ENCODE measurements around the gene CDC25B. TPM values are rescaled to one million over a fixed set of nuclear protein-coding genes. Genes with fewer than 3 reads are reported as not detected.
A peak's percentile ranks its signal among the peaks of the same experiment; 100 is the strongest.

Gene CDC25B
- total and polyA plus RNA-seq, 2 of the 8 experiments (the other 6 are each of a cell fraction or from before 2014, with no cell fraction given) = 21.7 to 31.2 TPM

- H3K27ac ChIP-seq (ENCODE audit: low read depth, low read length) = peak overlapping the region; percentile 16; the same call in 1 of the 2 replicates
- TF ChIP-seq BRCA1 (IDR thresholded peaks at IDR 0.05; ENCODE audit: low read depth, low read length) = no peak
- no peak for TF ChIP-seq GTF2F1 (IDR thresholded peaks at IDR 0.05; ENCODE audit: borderline replicate concordance, low read depth, low read length)
- TF ChIP-seq TEAD4 (IDR thresholded peaks at IDR 0.05; ENCODE audit: low read depth, low read length) = no peak
- TF ChIP-seq CBX5 (IDR thresholded peaks at IDR 0.05; ENCODE audit: low read depth, low read length) = no peak
- no peak for TF ChIP-seq TAF7 (optimal IDR thresholded peaks at IDR 0.05; ENCODE audit: borderline replicate concordance, low read depth, low read length)
- TF ChIP-seq SIN3A (conservative IDR thresholded peaks at IDR 0.05 in 1 of 2, IDR thresholded peaks at IDR 0.05 in 1 of 2; ENCODE audit: low read depth in 1 of 2, low read length in 2 of 2) = no peak
- TF ChIP-seq POLR2A (IDR thresholded peaks at IDR 0.05; ENCODE audit: control extremely low read depth in 1 of 2, low read depth in 2 of 2, low read length in 2 of 2) = no peak
- TF ChIP-seq POLR2AphosphoS5 (IDR thresholded peaks at IDR 0.05; ENCODE audit: low read depth, low read length) = no peak
- POLR2A ChIA-PET (ENCODE audit: partially characterized antibody) = interaction anchor here (1.1 to 2.9 kb wide), 11 partner anchors 9 to 124 kb away, joined by 3 to 29 read pairs (median 9); partner anchors contain the start of genes AP5S1, CENPB, PANK2 and SPEF1
Measured at GRCh38 chr20:3798908-3799248, 2.8 kb downstream of the CDC25B start.

More at GRCh38 chr20:3798908-3799248, 2.8 kb downstream of the CDC25B start:
- H3K27me3 ChIP-seq (replicated peaks in 1 of 4; ENCODE audit: control insufficient read depth in 3 of 4, extremely low read depth in 1 of 4, insufficient read depth in 3 of 4, low read length in 3 of 4) = peaks cover 0 to 3% (median 0%) of the 10 kb centered on the region in 4 experiments; a peak in 1 of 7 replicates
- H2AFZ ChIP-seq (ENCODE audit: low read length) = no peak overlapping the region
- H3K23me2 ChIP-seq (ENCODE audit: low read depth, low read length) = peaks cover 9% of the 10 kb centered on the region; the same call in 1 of the 2 replicates
- H4K5ac ChIP-seq (ENCODE audit: insufficient read length, low read depth, low read length) = no peak overlapping the region
- H2BK120ac ChIP-seq (replicated peaks; ENCODE audit: low read depth, low read length) = peak overlapping the region; percentile 60
- H3K9me3 ChIP-seq (ENCODE audit: insufficient read depth in 2 of 2, low read depth in 1 of 2, low read length in 1 of 2) = no peaks in the 10 kb centered on the region
- H3K18ac ChIP-seq (ENCODE audit: extremely low read depth, low read length) = peak overlapping the region; percentile 81; the same call in 1 of the 2 replicates
- peak overlapping the region; percentile 97; the same call in 1 of the 2 replicates for H2BK15ac ChIP-seq (ENCODE audit: low read length)
- peak overlapping the region; percentile 52 to 82; a peak in 2 of 4 replicates for H3K4me2 ChIP-seq (ENCODE audit: insufficient read depth in 1 of 2, low read depth in 2 of 2, low read length in 2 of 2)
- H3K14ac ChIP-seq (ENCODE audit: insufficient read length) = no peak overlapping the region
- H2BK5ac ChIP-seq (ENCODE audit: low read depth, low read length) = peak overlapping the region; percentile 83; the same call in 1 of the 2 replicates
- DNase-seq (ENCODE audit: low read depth in 1 of 2, low spot score in 2 of 2) = no peak
- H4K20me1 ChIP-seq (replicated peaks in 1 of 2; ENCODE audit: control insufficient read depth in 1 of 2, insufficient read depth in 2 of 2, low read length in 2 of 2) = peaks cover 3% of the 10 kb centered on the region in 2 experiments
- CTCF ChIA-PET (ENCODE audit: partially characterized antibody) = interaction anchor here (1.8 to 3.7 kb wide), 2 partner anchors 12 to 102 kb away, joined by 4 to 29 read pairs; partner anchors contain the start of gene CENPB
- FAIRE-seq = no peak
- no peak overlapping the region for H3K23ac ChIP-seq (ENCODE audit: insufficient read length)
- H2BK12ac ChIP-seq (ENCODE audit: low read depth, low read length) = peak overlapping the region; percentile 80
- H3K4me1 ChIP-seq (replicated peaks in 1 of 4; ENCODE audit: control insufficient read depth in 3 of 4, insufficient read depth in 4 of 4, low read length in 3 of 4) = peaks cover 5 to 35% (median 28%) of the 10 kb centered on the region in 4 experiments
- H3K4me3 ChIP-seq (ENCODE audit: extremely low read depth in 1 of 4, insufficient read depth in 2 of 4, low read depth in 3 of 4, low read length in 4 of 4) = peak overlapping the region in 1 of 4 experiments; percentile 42; a peak in 1 of 8 replicates
- H4K8ac ChIP-seq (ENCODE audit: extremely low read depth, insufficient read depth, low read length) = no peak overlapping the region
- peak overlapping the region; percentile 55; the same call in 1 of the 2 replicates for H2BK20ac ChIP-seq (ENCODE audit: low read length)
- no peaks in the 10 kb centered on the region; a peak in 1 of 4 replicates for H3K79me2 ChIP-seq (ENCODE audit: control insufficient read depth in 1 of 2, insufficient read depth in 2 of 2, low read length in 2 of 2)
- H3K36me3 ChIP-seq (ENCODE audit: control insufficient read depth in 2 of 4, insufficient read depth in 4 of 4, low read length in 3 of 4) = peaks cover 4 to 27% (median 24%) of the 10 kb centered on the region in 4 experiments
- no peaks in the 10 kb centered on the region; the same call in 1 of the 2 replicates for H3K79me1 ChIP-seq (ENCODE audit: low read depth, low read length)
- H2AK5ac ChIP-seq (ENCODE audit: low read depth, low read length) = peak overlapping the region; percentile 91; the same call in 1 of the 2 replicates
- WGBS, 2 experiments (ENCODE audit: extremely low coverage in 1 of 2, insufficient coverage in 1 of 2, insufficient read length in 1 of 2, insufficient replicate concordance in 2 of 2, low coverage in 1 of 2, low lambda C conversion rate in 2 of 2, missing lambda C conversion rate in 1 of 2) = 87% methylated on average over 3 of the region's 3 CpGs; no CpG with 5 or more reads in 1 of the 2 experiments
- peak overlapping the region; percentile 95 for H4K91ac ChIP-seq (replicated peaks; ENCODE audit: insufficient read length, low read length)
- H3K4ac ChIP-seq (replicated peaks; ENCODE audit: insufficient read length, low read depth, low read length) = peak overlapping the region; percentile 57
- peak overlapping the region; percentile 55 for H3K56ac ChIP-seq (replicated peaks; ENCODE audit: insufficient read length, low read depth, low read length)
- no peak overlapping the region for H3K9ac ChIP-seq (replicated peaks in 1 of 4; ENCODE audit: extremely low read depth in 1 of 4, low read depth in 3 of 4, low read length in 3 of 4)

Measured in H1 (cell line).